Endothelial cell of umbilical vein (primary cell): ENCODE measurements around the gene CFLAR.

ENCODE experiments used
- CTCF ChIP-seq, 2 donors: IDR thresholded peaks; 1 replicate in 1 of 2; 2 replicates in 1 of 2; pipeline ENCODE4 v1.5.1; 2011; ENCODE audit warnings: low read length in 2 of 2, mild to moderate bottlenecking in 2 of 2, moderate library complexity in 2 of 2, control low read depth in 1 of 2, inconsistent platforms in 1 of 2, low read depth in 1 of 2; ENCODE audit not compliant: insufficient read depth in 1 of 2; ENCODE audit errors: extremely low read depth in 1 of 2
- POLR2A ChIP-seq: IDR thresholded peaks from 2 replicates; pipeline ENCODE4 v1.6.1; 2012; ENCODE audit warnings: low read depth, mild to moderate bottlenecking, control low read depth, low read length
- POLR2AphosphoS5 ChIP-seq: IDR thresholded peaks from 2 replicates; pipeline ENCODE4 v1.6.1; 2012; ENCODE audit warnings: low read depth, mild to moderate bottlenecking, control low read depth, low read length, moderate library complexity; ENCODE audit not compliant: insufficient read depth

- TF ChIP-seq CTCF (IDR thresholded peaks at IDR 0.05; ENCODE audit: extremely low read depth in 1 of 2, insufficient read depth in 1 of 2, low read depth in 1 of 2, low read length in 2 of 2) (no peak), POLR2A (no peak), POLR2AphosphoS5 (no peak)
Observed at GRCh38 chr2:201186982-201187381, 71.0 kb downstream of the CFLAR start.
